HepG2 (cell line): ENCODE results near the gene TUFM. TPM values are rescaled to one million over a fixed set of nuclear protein-coding genes. Genes with fewer than 3 reads are reported as not detected.

ENCODE experiments used
- DNMT1 ChIP-seq: sonication (generic); formaldehyde crosslinking; IDR thresholded peaks from 2 replicates; pipeline ENCODE4 v1.5.1; 2020; ENCODE audit warnings: mild to moderate bottlenecking, missing genetic modification reagents
- KMT2A ChIP-seq: sonication (generic); formaldehyde crosslinking; IDR thresholded peaks from 2 replicates; pipeline ENCODE4 v1.4.0; 2020; ENCODE audit warnings: missing genetic modification reagents
- PRMT3 ChIP-seq: sonication (generic); formaldehyde crosslinking; IDR thresholded peaks from 2 replicates; pipeline ENCODE4 v1.8.1; 2022; ENCODE audit warnings: low read depth, mild to moderate bottlenecking, moderate library complexity, missing genetic modification reagents, borderline replicate concordance
- RBM22 ChIP-seq: fragments of 200-400 bp; formaldehyde crosslinking; optimal IDR thresholded peaks from 2 replicates; pipeline ENCODE3; 2017; ENCODE audit warnings: mild to moderate bottlenecking, low read length, moderate library complexity
- RCOR2 ChIP-seq: IDR thresholded peaks from 2 replicates; pipeline ENCODE4 v1.6.1; 2016; ENCODE audit warnings: missing biosample characterization, missing genetic modification reagents
- RFXANK ChIP-seq: IDR thresholded peaks from 2 replicates; pipeline ENCODE4 v1.6.1; 2016
- SMAD9 ChIP-seq: sonication (generic); formaldehyde crosslinking; IDR thresholded peaks from 2 replicates; pipeline ENCODE4 v1.5.1; 2020; ENCODE audit warnings: mild to moderate bottlenecking, missing genetic modification reagents
- SNAPC4 ChIP-seq: sonication (generic); formaldehyde crosslinking; IDR thresholded peaks from 2 replicates; pipeline ENCODE4 v1.4.0; 2020; ENCODE audit warnings: mild to moderate bottlenecking, missing genetic modification reagents
- SRSF1 ChIP-seq: fragments of 200-400 bp; formaldehyde crosslinking; optimal IDR thresholded peaks from 2 replicates; pipeline ENCODE3; 2017; ENCODE audit warnings: mild to moderate bottlenecking, low read depth, low read length, moderate library complexity
- TOPORS ChIP-seq: sonication (generic); formaldehyde crosslinking; IDR thresholded peaks from 2 replicates; pipeline ENCODE4 v1.8.0; 2023; ENCODE audit warnings: mild to moderate bottlenecking, missing genetic modification reagents
- ZMAT5 ChIP-seq: sonication (generic); formaldehyde crosslinking; IDR thresholded peaks from 2 replicates; pipeline ENCODE4 v1.5.0; 2020; ENCODE audit warnings: mild to moderate bottlenecking, low read depth, missing genetic modification reagents, borderline replicate concordance
- ZNF136 ChIP-seq: sonication (generic); formaldehyde crosslinking; IDR thresholded peaks from 2 replicates; pipeline ENCODE4 v1.8.1; 2022; ENCODE audit warnings: low read depth, mild to moderate bottlenecking, moderate library complexity, missing genetic modification reagents
- ZNF232 ChIP-seq: sonication (generic); formaldehyde crosslinking; IDR thresholded peaks from 2 replicates; pipeline ENCODE4 v1.4.0; 2020; ENCODE audit warnings: missing genetic modification reagents, borderline replicate concordance
- polyA plus RNA-seq, 8 experiments: library from polyadenylated mRNA; depleted of rRNA in 3 of 8; stranded (reverse) in 7 of 8; unstranded in 1 of 8; fragments of >200 nt; fragmentation: Illumina TruSeq in 4 of 8; extraction: Trizol in 4 of 8; gene quantifications; 2 replicates each; pipeline versions ENCODE4 v1.2.1 to v1.2.3, GENCODE V29; 2011 to 2016; ENCODE audit warnings: low read depth in 4 of 8, missing spikeins in 1 of 8, mixed read lengths in 1 of 8; ENCODE audit not compliant: insufficient read depth in 1 of 8
- total RNA-seq, 5 experiments: library from RNA; depleted of rRNA; stranded (reverse); fragments of >200 nt; fragmentation: Illumina TruSeq; extraction: Trizol; gene quantifications; 2 replicates each; pipeline ENCODE4 v1.2.3, GENCODE V29; 2016; ENCODE audit warnings: low read depth in 1 of 5
- TF ChIP-seq, protein P1 (sequence below): IDR thresholded peaks from 2 replicates; pipeline ENCODE4 v1.6.1; 2012; ENCODE audit warnings: low read length, improper control_type of control experiment
- TF ChIP-seq, protein P2 (sequence below): sonication (generic); formaldehyde crosslinking; IDR thresholded peaks from 2 replicates; pipeline ENCODE4 v1.8.1; 2023; ENCODE audit warnings: mild to moderate bottlenecking, moderate library complexity, missing genetic modification reagents

TUFM gene
- total and polyA plus RNA-seq, 2 of the 13 experiments (the other 11 are each of a cell fraction or from before 2014, with no cell fraction given) = 206 to 298 TPM

DNA sequence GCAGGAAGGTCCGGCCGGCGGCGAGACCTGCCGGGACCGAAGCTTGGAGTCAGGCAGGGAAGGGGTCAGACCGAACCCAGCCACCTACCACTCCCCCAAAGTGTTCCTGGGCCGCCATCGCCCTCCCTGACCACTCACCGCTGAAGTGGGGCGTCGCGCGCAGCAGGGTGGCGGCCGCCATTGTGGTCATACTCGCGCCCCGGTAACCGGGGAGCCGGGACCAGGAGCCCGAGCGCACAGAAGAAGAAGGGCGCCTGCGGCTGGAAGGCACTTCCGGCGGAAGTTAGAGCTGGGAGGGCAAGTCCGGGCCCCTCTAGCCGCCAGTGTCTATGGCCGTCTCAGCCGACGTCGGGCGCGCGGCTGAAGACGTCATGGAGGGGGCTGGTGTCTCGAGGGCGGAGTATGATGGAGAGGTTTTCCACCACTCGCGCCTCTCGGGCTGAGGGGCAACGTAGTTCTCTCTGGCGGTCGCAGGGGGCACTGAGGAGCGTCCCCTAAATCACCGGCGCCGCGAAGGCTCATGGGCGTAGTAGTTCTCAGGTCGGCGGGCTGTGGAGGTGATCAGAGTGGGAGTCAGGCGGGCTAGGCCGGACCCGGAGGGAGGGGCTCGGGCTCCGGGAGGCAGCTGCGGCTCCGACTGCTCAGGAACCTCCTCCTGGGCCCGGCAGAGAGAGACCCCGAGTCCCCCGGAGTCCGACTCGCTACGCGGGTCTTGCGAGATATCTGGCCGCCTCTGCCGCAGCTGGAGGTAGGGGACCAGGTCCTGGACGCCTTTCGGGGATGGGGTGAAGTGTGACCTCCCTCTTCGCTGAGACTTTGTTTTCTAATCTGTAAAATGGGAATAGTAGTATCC, at the start of gene TUFM (continued):
- peak; percentile 96 for TF ChIP-seq SNAPC4 (CRISPR knock-in tag)
- TF ChIP-seq, protein P1, sequence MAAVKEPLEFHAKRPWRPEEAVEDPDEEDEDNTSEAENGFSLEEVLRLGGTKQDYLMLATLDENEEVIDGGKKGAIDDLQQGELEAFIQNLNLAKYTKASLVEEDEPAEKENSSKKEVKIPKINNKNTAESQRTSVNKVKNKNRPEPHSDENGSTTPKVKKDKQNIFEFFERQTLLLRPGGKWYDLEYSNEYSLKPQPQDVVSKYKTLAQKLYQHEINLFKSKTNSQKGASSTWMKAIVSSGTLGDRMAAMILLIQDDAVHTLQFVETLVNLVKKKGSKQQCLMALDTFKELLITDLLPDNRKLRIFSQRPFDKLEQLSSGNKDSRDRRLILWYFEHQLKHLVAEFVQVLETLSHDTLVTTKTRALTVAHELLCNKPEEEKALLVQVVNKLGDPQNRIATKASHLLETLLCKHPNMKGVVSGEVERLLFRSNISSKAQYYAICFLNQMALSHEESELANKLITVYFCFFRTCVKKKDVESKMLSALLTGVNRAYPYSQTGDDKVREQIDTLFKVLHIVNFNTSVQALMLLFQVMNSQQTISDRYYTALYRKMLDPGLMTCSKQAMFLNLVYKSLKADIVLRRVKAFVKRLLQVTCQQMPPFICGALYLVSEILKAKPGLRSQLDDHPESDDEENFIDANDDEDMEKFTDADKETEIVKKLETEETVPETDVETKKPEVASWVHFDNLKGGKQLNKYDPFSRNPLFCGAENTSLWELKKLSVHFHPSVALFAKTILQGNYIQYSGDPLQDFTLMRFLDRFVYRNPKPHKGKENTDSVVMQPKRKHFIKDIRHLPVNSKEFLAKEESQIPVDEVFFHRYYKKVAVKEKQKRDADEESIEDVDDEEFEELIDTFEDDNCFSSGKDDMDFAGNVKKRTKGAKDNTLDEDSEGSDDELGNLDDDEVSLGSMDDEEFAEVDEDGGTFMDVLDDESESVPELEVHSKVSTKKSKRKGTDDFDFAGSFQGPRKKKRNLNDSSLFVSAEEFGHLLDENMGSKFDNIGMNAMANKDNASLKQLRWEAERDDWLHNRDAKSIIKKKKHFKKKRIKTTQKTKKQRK = no peak
- TF ChIP-seq ZNF136 = no peak; the same call in none of the 2 replicates
- TF ChIP-seq, protein P2, sequence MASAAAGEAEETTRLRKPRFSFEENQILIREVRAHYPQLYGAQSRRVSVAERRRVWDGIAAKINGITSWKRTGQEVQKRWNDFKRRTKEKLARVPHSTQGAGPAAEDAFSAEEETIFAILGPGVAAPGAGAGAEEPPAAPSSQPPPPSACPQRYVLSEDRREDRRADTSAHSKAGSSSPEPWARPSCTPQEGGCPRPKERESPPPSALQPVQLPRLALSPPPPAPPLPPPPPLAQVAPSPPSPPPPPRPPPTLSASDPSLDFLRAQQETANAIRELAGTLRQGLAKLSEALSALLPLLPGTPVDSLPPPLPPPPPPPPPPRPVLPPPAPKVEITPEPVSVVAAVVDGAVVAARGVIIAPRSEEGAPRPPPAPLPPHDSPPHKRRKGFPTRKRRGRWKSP (CRISPR knock-in tag) = 0 out of 2 replicates have a peak, but pooled peaks have one; percentile 74
- peak; percentile 94 for TF ChIP-seq RCOR2 (CRISPR knock-in tag)
- no peak; the same call in 1 of the 2 replicates for TF ChIP-seq TOPORS (CRISPR knock-in tag)
- 0 out of 2 replicates have a peak, but pooled peaks have one; percentile 83 for TF ChIP-seq KMT2A
- no peak; the same call in 1 of the 2 replicates for TF ChIP-seq RFXANK
- peak; percentile 52; the same call in 1 of the 2 replicates for TF ChIP-seq SMAD9 (CRISPR knock-in tag)
- no peak for TF ChIP-seq PRMT3 (CRISPR knock-in tag)
- no peak; the same call in none of the 2 replicates for TF ChIP-seq DNMT1
- TF ChIP-seq ZNF232 (CRISPR knock-in tag) = peak; percentile 90; the same call in 1 of the 2 replicates
- TF ChIP-seq RBM22 = no peak
- no peak for TF ChIP-seq ZMAT5 (CRISPR knock-in tag)
- peak; percentile 67 for TF ChIP-seq SRSF1
